HepG2 (cell line): ENCODE data around the gene PRKN. TPM values are rescaled to one million over a fixed set of nuclear protein-coding genes. Genes with fewer than 3 reads are reported as not detected.
"Not testable (repeated sequence)": the region's sequence is repeated elsewhere in the genome, so short reads cannot be mapped to it uniquely, and the experiment has no call there.

ENCODE experiments used
- ATAC-seq: fragments of 200-7000 bp; cut with Tn5 transposase; 3 replicates; pipeline ENCODE4 v1.9.1; 2020; ENCODE audit warnings: mild to moderate bottlenecking, moderate library complexity
- BruUV-seq: library from RNA; stranded (reverse); fragments of 400-500 nt; replicated peaks from 2 replicates; lab custom pipeline; 2021; lab: Mats Ljungman, UMichigan
- CTCF ChIA-PET: fragments of 300-600 bp; formaldehyde crosslinking; extraction: SDS; loops from one replicate; lab custom pipeline; 2021; ENCODE audit warnings: low total read pairs, inconsistent platforms, low intra/inter-chr PET ratio; lab: Yijun Ruan, JAX
- POLR2A ChIA-PET: fragments of 350-600 bp; sonication (Branson Sonifier 250); formaldehyde crosslinking; loops from one replicate; lab custom pipeline; 2020; ENCODE audit warnings: antibody characterized with exemption, inconsistent platforms; lab: Yijun Ruan, JAX
- DNase-seq: peaks from one replicate; pipeline ENCODE4 v3.0.0-alpha.2; 2015; ENCODE audit warnings: low spot score
- FAIRE-seq: peaks from 3 replicates; lab custom pipeline; 2011; peaks lifted over from hg19 to GRCh38; lab: Jason Lieb, UNC
- H2AFZ ChIP-seq: one replicate; pipeline ENCODE4 v1.6.1; 2011; ENCODE audit warnings: low read length, inconsistent platforms
- H3K27ac ChIP-seq: fragments of 300-600 bp; 3 replicates; pipeline ENCODE4 v1.8.0; 2011; ENCODE audit warnings: mixed run types, mild to moderate bottlenecking, mixed read lengths, low read length, inconsistent platforms; ENCODE audit not compliant: insufficient read depth; ENCODE audit errors: extremely low read length
- H3K27me3 ChIP-seq, 2 experiments: fragments of 200-600 bp in 1 of 2; 2 replicates in 1 of 2; 3 replicates in 1 of 2; pipeline versions ENCODE4 v1.6.0 to v1.8.0; 2011; ENCODE audit warnings: low read length in 2 of 2, mild to moderate bottlenecking in 2 of 2, moderate library complexity in 2 of 2, inconsistent platforms in 1 of 2; ENCODE audit not compliant: insufficient read depth in 2 of 2, control insufficient read depth in 1 of 2
- H3K36me3 ChIP-seq, 2 experiments: fragments of 200-600 bp in 1 of 2; replicated peaks in 1 of 2; 2 replicates in 1 of 2; 3 replicates in 1 of 2; pipeline versions ENCODE4 v1.5.1 to v1.8.0; 2011; ENCODE audit warnings: low read length in 2 of 2, inconsistent platforms in 1 of 2; ENCODE audit not compliant: insufficient read depth in 2 of 2, control insufficient read depth in 1 of 2
- H3K4me1 ChIP-seq: 2 replicates; pipeline ENCODE4 v1.5.1; 2012; ENCODE audit warnings: low read length, inconsistent platforms; ENCODE audit not compliant: insufficient read depth
- H3K4me2 ChIP-seq: 2 replicates; pipeline ENCODE4 v1.6.0; 2011; ENCODE audit warnings: low read depth, low read length, inconsistent platforms
- H3K4me3 ChIP-seq, 3 experiments: fragments of 200-600 bp in 1 of 3; sonication (generic), shearing (Covaris generic) in 1 of 3; replicated peaks in 1 of 3; 2 replicates each; pipeline ENCODE4 v1.5.1; 2011 to 2016; ENCODE audit warnings: low read length in 3 of 3, inconsistent platforms in 2 of 3, low read depth in 2 of 3, mild to moderate bottlenecking in 2 of 3, control low read depth in 1 of 3, mixed read lengths in 1 of 3; ENCODE audit not compliant: insufficient read depth in 1 of 3
- H3K79me2 ChIP-seq: one replicate; pipeline ENCODE4 v1.6.1; 2011; ENCODE audit warnings: low read length, inconsistent platforms; ENCODE audit not compliant: insufficient read depth
- H3K9ac ChIP-seq: 2 replicates; pipeline ENCODE4 v1.6.0; 2011; ENCODE audit warnings: mild to moderate bottlenecking, low read depth, low read length, inconsistent platforms; ENCODE audit not compliant: insufficient read depth
- H3K9me3 ChIP-seq: 2 replicates; pipeline ENCODE4 v1.5.1; 2012; ENCODE audit warnings: mild to moderate bottlenecking, low read length
- H4K20me1 ChIP-seq: 2 replicates; pipeline ENCODE4 v1.6.0; 2011; ENCODE audit warnings: inconsistent platforms, mild to moderate bottlenecking, low read length, moderate library complexity; ENCODE audit not compliant: insufficient read depth
- DBP ChIP-seq: sonication (generic); formaldehyde crosslinking; IDR thresholded peaks from 2 replicates; pipeline ENCODE4 v1.4.0; 2020; ENCODE audit warnings: missing genetic modification reagents; ENCODE audit errors: not compliant biosample characterization
- MIER2 ChIP-seq: IDR thresholded peaks from 2 replicates; pipeline ENCODE4 v1.6.1; 2016; ENCODE audit warnings: missing biosample characterization, missing genetic modification reagents
- MTF2 ChIP-seq: sonication (generic); formaldehyde crosslinking; IDR thresholded peaks from 2 replicates; pipeline ENCODE4 v1.5.0; 2020; ENCODE audit warnings: missing genetic modification reagents, borderline replicate concordance
- PAF1 ChIP-seq: IDR thresholded peaks from 2 replicates; pipeline ENCODE4 v1.6.1; 2016; ENCODE audit warnings: missing genetic modification reagents, missing compliant biosample characterization
- ZBTB7B ChIP-seq: sonication (generic); formaldehyde crosslinking; IDR thresholded peaks from 2 replicates; pipeline ENCODE4 v1.4.0; 2020; ENCODE audit warnings: missing genetic modification reagents
- ZFP36L1 ChIP-seq: sonication (generic); formaldehyde crosslinking; IDR thresholded peaks from 2 replicates; pipeline ENCODE4 v1.8.0; 2022; ENCODE audit warnings: mild to moderate bottlenecking, missing genetic modification reagents, moderate library complexity
- ZNF12 ChIP-seq: sonication (generic); formaldehyde crosslinking; IDR thresholded peaks from 2 replicates; pipeline ENCODE4 v1.5.0; 2020; ENCODE audit warnings: missing genetic modification reagents
- ZNF766 ChIP-seq: sonication (generic); formaldehyde crosslinking; IDR thresholded peaks from 2 replicates; pipeline ENCODE4 v1.5.0; 2020; ENCODE audit warnings: missing genetic modification reagents, borderline replicate concordance
- WGBS: methylation state at CpG from one replicate; pipeline ENCODE4 v1.1.6; 2017; ENCODE audit warnings: low lambda C conversion rate; 5-methylcytosine and 5-hydroxymethylcytosine counted together
- in situ Hi-C: cut with HindIII; loops from 2 replicates; pipeline ENCODE4 v1.10.0; 2017; ENCODE audit warnings: low pct_unique_long_range_greater_than_20kb; ENCODE audit not compliant: extremely low pct_ligation_motif_present
- intact Hi-C: fragments of 100-400 bp; cut with micrococcal nuclease; formaldehyde crosslinking; loops from one replicate; pipeline ENCODE4 v1.10.0; 2022; ENCODE audit not compliant: unreplicated experiment
- polyA plus RNA-seq, 8 experiments: library from polyadenylated mRNA; depleted of rRNA in 3 of 8; stranded (reverse) in 7 of 8; unstranded in 1 of 8; fragments of >200 nt; fragmentation: Illumina TruSeq in 4 of 8; extraction: Trizol in 4 of 8; gene quantifications; 2 replicates each; pipeline versions ENCODE4 v1.2.1 to v1.2.3, GENCODE V29; 2011 to 2016; ENCODE audit warnings: low read depth in 4 of 8, missing spikeins in 1 of 8, mixed read lengths in 1 of 8; ENCODE audit not compliant: insufficient read depth in 1 of 8
- total RNA-seq, 5 experiments: library from RNA; depleted of rRNA; stranded (reverse); fragments of >200 nt; fragmentation: Illumina TruSeq; extraction: Trizol; gene quantifications; 2 replicates each; pipeline ENCODE4 v1.2.3, GENCODE V29; 2016; ENCODE audit warnings: low read depth in 1 of 5

PRKN gene
- total and polyA plus RNA-seq, 2 of the 13 experiments (the other 11 are each of a cell fraction or from before 2014, with no cell fraction given): 0.31 to 0.44 TPM

DNA sequence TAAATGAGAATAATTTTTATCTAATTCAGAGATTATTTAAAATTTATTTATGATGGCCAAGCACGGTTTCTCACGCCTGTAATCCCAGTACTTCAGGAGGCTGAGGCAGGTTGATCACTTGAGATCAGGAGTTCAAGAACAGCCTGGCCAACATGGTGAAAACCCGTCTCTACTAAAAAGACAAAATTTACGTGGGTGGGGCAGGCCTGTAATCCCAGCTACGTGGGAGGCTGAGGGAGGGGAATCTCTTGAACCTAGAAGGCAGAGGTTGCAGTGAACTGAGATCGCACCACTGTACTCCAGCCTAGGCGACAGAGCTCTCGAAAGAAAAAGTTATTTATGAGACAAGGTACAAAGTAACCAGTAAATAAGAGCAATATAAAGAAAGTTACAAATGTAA, 1394.2 kb downstream of the PRKN start:
- ChIA-PET POLR2A (no interaction called here), CTCF (no interaction called here)
- Histone ChIP-seq H3K4me3 (no peak overlapping the region), H3K4me1 (no peaks in the 10 kb centered on the region), H3K9ac (no peak overlapping the region), H3K27ac (no peak overlapping the region), H3K4me2 (no peak overlapping the region), H4K20me1 (no peaks in the 10 kb centered on the region), H2AFZ (no peak overlapping the region), H3K9me3 (peaks cover 17% of the 10 kb centered on the region; the same call in 1 of the 2 replicates), H3K79me2 (no peaks in the 10 kb centered on the region), H3K36me3 (no peaks in the 10 kb centered on the region), H3K27me3 (no peaks in the 10 kb centered on the region)
- 22% methylated on average over 8 of the region's 8 CpGs for whole genome bisulfite sequencing
- ATAC-seq: no peak
- TF ChIP-seq DBP (CRISPR knock-in tag) (no peak), MIER2 (no peak), ZFP36L1 (no peak), MTF2 (CRISPR knock-in tag) (no peak), ZBTB7B (CRISPR knock-in tag) (no peak), ZNF766 (no peak), PAF1 (no peak), ZNF12 (CRISPR knock-in tag) (no peak)
- in situ Hi-C loops: no loop called here
- BruUV-seq: no TSS peak
- DNase-seq: no peak
- FAIRE-seq: peak; percentile 26
- intact Hi-C loops: no loop called here

- DNase-seq, H3K27ac ChIP-seq, CTCF ChIA-PET, H2AFZ ChIP-seq, BruUV-seq, H3K4me2 ChIP-seq, H3K9ac ChIP-seq, ATAC-seq, H4K20me1 ChIP-seq, H3K79me2 ChIP-seq, POLR2A ChIA-PET, FAIRE-seq, intact Hi-C loops, in situ Hi-C loops, H3K36me3 ChIP-seq, H3K27me3 ChIP-seq, H3K4me1 ChIP-seq, H3K4me3 ChIP-seq: not testable (repeated sequence)
- WGBS: 2% methylated on average over 4 of the region's 4 CpGs
- peaks cover 33% of the 10 kb centered on the region for H3K9me3 ChIP-seq
These were observed 1396.0 kb downstream of the PRKN start for GRCh38 chr6:161331402-161332081.
